ENCODE measurements around the gene HSH2D.

Gene HSH2D

GRCh38 chr19:16141043-16141442, 2.4 kb upstream of the HSH2D start:
- peaks cover 18% of the 10 kb centered on the region for H3K79me2 ChIP-seq (ENCODE audit: insufficient read depth, low read length)
- H2AFZ ChIP-seq (ENCODE audit: low read length) = no peak overlapping the region
- no peaks in the 10 kb centered on the region for H3K9me2 ChIP-seq (ENCODE audit: low read depth, low read length)
- peak overlapping the region; percentile 92 for H3K27ac ChIP-seq (ENCODE audit: low read depth, low read length, poor library complexity, severe bottlenecking)
- TF ChIP-seq CTCF (IDR thresholded peaks at IDR 0.05; ENCODE audit: low read length) (peak; percentile 45), EZH2 (IDR thresholded peaks at IDR 0.05; ENCODE audit: borderline replicate concordance, low read length) (no peak)
- H3K36me3 ChIP-seq (ENCODE audit: insufficient read depth, low read length) = peaks cover 8% of the 10 kb centered on the region; the same call in 1 of the 2 replicates
- peaks cover 65% of the 10 kb centered on the region for H3K4me1 ChIP-seq (ENCODE audit: insufficient read depth, low read length, severe bottlenecking)
- no peak overlapping the region for H3K4me3 ChIP-seq (ENCODE audit: low read depth, low read length, poor library complexity, severe bottlenecking)
- no peaks in the 10 kb centered on the region; the same call in 1 of the 2 replicates for H3F3A ChIP-seq (ENCODE audit: insufficient read depth, low read length)
- H3K4me2 ChIP-seq (ENCODE audit: low read length) = 0 out of 2 replicates have a peak overlapping the region, but pooled peaks have one; percentile 3
- no peak overlapping the region for H3K9ac ChIP-seq (ENCODE audit: low read length)
- H3K27me3 ChIP-seq (ENCODE audit: insufficient read depth, low read length) = no peaks in the 10 kb centered on the region
- H3K9me3 ChIP-seq (ENCODE audit: low read length) = no peaks in the 10 kb centered on the region
- H4K20me1 ChIP-seq (ENCODE audit: insufficient read depth, low read length) = no peaks in the 10 kb centered on the region

GRCh38 chr19:16142032-16142580, 1.4 kb upstream of the HSH2D start:
- Histone ChIP-seq H3F3A (ENCODE audit: insufficient read depth, low read length) (no peaks in the 10 kb centered on the region; the same call in 1 of the 2 replicates), H3K9me2 (ENCODE audit: low read depth, low read length) (no peaks in the 10 kb centered on the region), H3K4me3 (ENCODE audit: low read depth, low read length, poor library complexity, severe bottlenecking) (no peak overlapping the region), H3K9ac (ENCODE audit: low read length) (no peak overlapping the region), H3K27me3 (ENCODE audit: insufficient read depth, low read length) (no peaks in the 10 kb centered on the region), H3K4me2 (ENCODE audit: low read length) (no peak overlapping the region), H3K27ac (ENCODE audit: low read depth, low read length, poor library complexity, severe bottlenecking) (peak overlapping the region; percentile 92), H2AFZ (ENCODE audit: low read length) (no peak overlapping the region), H4K20me1 (ENCODE audit: insufficient read depth, low read length) (no peaks in the 10 kb centered on the region), H3K4me1 (ENCODE audit: insufficient read depth, low read length, severe bottlenecking) (peaks cover 67% of the 10 kb centered on the region), H3K79me2 (ENCODE audit: insufficient read depth, low read length) (peaks cover 24% of the 10 kb centered on the region), H3K9me3 (ENCODE audit: low read length) (no peaks in the 10 kb centered on the region), H3K36me3 (ENCODE audit: insufficient read depth, low read length) (peaks cover 16% of the 10 kb centered on the region; the same call in 1 of the 2 replicates)
- no peak for TF ChIP-seq EZH2 (IDR thresholded peaks at IDR 0.05; ENCODE audit: borderline replicate concordance, low read length)
- TF ChIP-seq CTCF (IDR thresholded peaks at IDR 0.05; ENCODE audit: low read length) = no peak

GRCh38 chr19:16144216-16144581, 714 bp downstream of the HSH2D start:
- Histone ChIP-seq H3K4me2 (ENCODE audit: low read length) (peak overlapping the region; percentile 86), H3K79me2 (ENCODE audit: insufficient read depth, low read length) (peaks cover 24% of the 10 kb centered on the region), H2AFZ (ENCODE audit: low read length) (no peak overlapping the region), H3K27me3 (ENCODE audit: insufficient read depth, low read length) (no peaks in the 10 kb centered on the region), H3K9me2 (ENCODE audit: low read depth, low read length) (no peaks in the 10 kb centered on the region), H3K4me1 (ENCODE audit: insufficient read depth, low read length, severe bottlenecking) (peaks cover 85% of the 10 kb centered on the region), H3K4me3 (ENCODE audit: low read depth, low read length, poor library complexity, severe bottlenecking) (peak overlapping the region; percentile 89), H3F3A (ENCODE audit: insufficient read depth, low read length) (no peaks in the 10 kb centered on the region; the same call in 1 of the 2 replicates), H3K9ac (ENCODE audit: low read length) (peak overlapping the region; percentile 93), H3K36me3 (ENCODE audit: insufficient read depth, low read length) (peaks cover 32% of the 10 kb centered on the region; the same call in 1 of the 2 replicates), H3K9me3 (ENCODE audit: low read length) (no peaks in the 10 kb centered on the region), H3K27ac (ENCODE audit: low read depth, low read length, poor library complexity, severe bottlenecking) (peak overlapping the region; percentile 92), H4K20me1 (ENCODE audit: insufficient read depth, low read length) (no peaks in the 10 kb centered on the region)
- no peak for TF ChIP-seq CTCF (IDR thresholded peaks at IDR 0.05; ENCODE audit: low read length)
- TF ChIP-seq EZH2 (IDR thresholded peaks at IDR 0.05; ENCODE audit: borderline replicate concordance, low read length) = no peak
